ENCODE data around the gene POLE2.
A peak's percentile ranks its signal among the peaks of the same experiment; 100 is the strongest.
"Not testable (repeated sequence)": the region's sequence is repeated elsewhere in the genome, so short reads cannot be mapped to it uniquely, and the experiment has no call there.

The POLE2 gene

GRCh38 chr14:49659526-49660455, 28.2 kb downstream of the POLE2 start:
- no peak for DNase-seq (ENCODE audit: low spot score)

GRCh38 chr14:49657500-49657899, 30.5 kb downstream of the POLE2 start:
- DNase-seq (ENCODE audit: low spot score), result not testable (repeated sequence)

GRCh38 chr14:49654511-49654910, 33.5 kb downstream of the POLE2 start:
- no peak for DNase-seq (ENCODE audit: low spot score)

GRCh38 chr14:49653508-49653907, 34.5 kb downstream of the POLE2 start:
- DNase-seq (ENCODE audit: low spot score), result no peak

- no peak for DNase-seq (ENCODE audit: low spot score)
Measured at GRCh38 chr14:49642163-49642562, 45.9 kb downstream of the POLE2 start.

GRCh38 chr14:49641697-49642129, 46.3 kb downstream of the POLE2 start:
- DNase-seq (ENCODE audit: low spot score), result peak; percentile 56

GRCh38 chr14:49640540-49641417, 47.2 kb downstream of the POLE2 start:
- DNase-seq (ENCODE audit: low spot score), result no peak

- no peak for DNase-seq (ENCODE audit: low spot score)
Measured at GRCh38 chr14:49637534-49638078, 50.4 kb downstream of the POLE2 start.

GRCh38 chr14:49636866-49637265, 51.1 kb downstream of the POLE2 start:
- no peak for DNase-seq (ENCODE audit: low spot score)

- peak; percentile 44 for DNase-seq (ENCODE audit: low spot score)
Measured at GRCh38 chr14:49634547-49635334, 53.3 kb downstream of the POLE2 start, which contains the start of gene DNAAF2. Gene DNAAF2, minus strand, starts transcription at chr14:49635244. Its CDS starts 95 bp downstream, at chr14:49635149.

GRCh38 chr14:49633640-49634546, 54.1 kb downstream of the POLE2 start:
- peak; percentile 82 for DNase-seq (ENCODE audit: low spot score)

GRCh38 chr14:49623941-49624839, 63.8 kb downstream of the POLE2 start:
- peak; percentile 19 for DNase-seq (ENCODE audit: low spot score)

GRCh38 chr14:49623387-49623786, 64.6 kb downstream of the POLE2 start:
- DNase-seq (ENCODE audit: low spot score), result no peak

- DNase-seq (ENCODE audit: low spot score), result no peak
Measured at GRCh38 chr14:49622022-49622607, 65.9 kb downstream of the POLE2 start.

- no peak for DNase-seq (ENCODE audit: low spot score)
Measured at GRCh38 chr14:49621114-49621881, 66.7 kb downstream of the POLE2 start.

- DNase-seq (ENCODE audit: low spot score), result peak; percentile 94
Measured at GRCh38 chr14:49620182-49621113, 67.6 kb downstream of the POLE2 start, which contains the start of the genes MGAT2 and RPL36AL. Gene MGAT2, plus strand, starts transcription at chr14:49620799. Its CDS starts 470 bp downstream, at chr14:49621269. Gene RPL36AL, minus strand, starts transcription at chr14:49620626. Its CDS starts 1,522 bp downstream, at chr14:49619104.

GRCh38 chr14:49619730-49620129, 68.3 kb downstream of the POLE2 start:
- DNase-seq (ENCODE audit: low spot score), result no peak
